ENCODE results near the gene MYO1D.

GRCh38 chr17:32460054-32460453, 416.9 kb downstream of the MYO1D start:
- TF ChIP-seq POLR2AphosphoS5 (IDR thresholded peaks at IDR 0.05): no peak
- TF ChIP-seq CTCF (IDR thresholded peaks at IDR 0.05): no peak
- TF ChIP-seq POLR2A (IDR thresholded peaks at IDR 0.05): no peak
